AG08395 (cell line): ENCODE results near the gene ATP1A4.

Experiments used
- DNase-seq: peaks from one replicate; pipeline ENCODE4 v3.0.0; 2012; ENCODE audit warnings: mixed read lengths, low spot score

ATP1A4 gene

GRCh38 chr1:160206421-160207117 lies 55.2 kb downstream of the ATP1A4 start:
- peak; percentile 96 for DNase-seq

DNA sequence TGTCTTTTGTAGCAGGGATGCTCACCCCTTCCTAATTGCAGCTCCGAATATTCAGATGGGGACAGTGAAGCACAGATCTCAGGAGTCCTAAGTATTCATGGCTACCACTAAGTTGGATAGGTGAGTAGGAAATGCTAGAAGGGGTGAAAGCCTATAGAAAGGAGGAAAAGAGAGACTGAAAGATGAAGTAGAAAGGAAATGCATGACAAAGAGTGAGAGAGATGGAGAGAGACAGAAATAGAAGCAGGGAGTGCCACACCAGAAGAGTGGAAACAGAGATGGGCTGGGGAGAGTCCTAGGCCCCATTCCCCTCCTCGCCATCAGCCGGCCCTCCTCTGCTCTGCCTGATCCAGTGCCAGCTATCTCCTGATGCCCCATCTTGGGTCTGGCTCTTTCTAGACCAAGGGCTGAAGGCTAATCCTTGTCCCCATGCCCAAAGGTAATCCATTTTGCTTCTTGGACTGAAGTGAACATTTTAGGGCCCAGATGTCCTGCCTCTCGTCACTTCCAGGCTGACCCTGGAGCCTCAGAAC lies 55.8 kb downstream of the ATP1A4 start:
- no peak for DNase-seq

- no peak for DNase-seq
These were observed 56.6 kb downstream of the ATP1A4 start for GRCh38 chr1:160207771-160208556.

DNA sequence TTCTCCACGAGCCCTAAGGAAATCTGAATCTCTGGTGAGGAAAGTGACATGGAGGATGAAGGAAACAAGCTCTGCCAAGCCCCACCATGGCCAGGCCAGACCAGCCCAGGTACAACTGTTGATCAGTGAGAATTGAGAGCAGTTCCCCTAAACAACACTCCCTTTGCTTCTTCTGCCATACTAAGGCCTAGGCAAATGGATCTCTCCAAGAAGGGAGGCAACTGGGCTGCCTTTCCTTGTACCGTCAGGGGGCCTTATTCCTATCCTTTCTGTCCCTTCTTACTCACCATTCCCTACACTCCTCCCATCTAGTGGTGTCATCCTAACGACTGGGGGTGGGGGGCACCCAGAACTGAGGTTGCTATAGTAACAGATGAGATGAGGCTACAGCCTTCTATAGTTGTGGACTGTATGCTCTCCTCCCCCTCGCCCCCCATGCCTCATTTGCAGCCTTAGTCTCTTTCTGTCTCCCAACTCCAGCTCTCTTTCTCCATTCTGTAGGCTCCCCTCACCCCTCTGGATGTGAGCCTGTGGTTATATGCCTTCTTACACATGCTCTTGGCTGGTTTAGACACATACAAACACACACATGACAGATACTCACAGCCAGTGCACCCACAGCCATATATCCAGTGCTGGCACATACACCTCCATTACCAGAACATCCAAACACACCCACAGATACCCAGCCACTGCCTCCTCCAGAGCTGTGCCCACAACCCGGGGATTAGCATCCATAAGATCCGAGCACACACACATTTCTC lies 57.3 kb downstream of the ATP1A4 start:
- no peak for DNase-seq

DNA sequence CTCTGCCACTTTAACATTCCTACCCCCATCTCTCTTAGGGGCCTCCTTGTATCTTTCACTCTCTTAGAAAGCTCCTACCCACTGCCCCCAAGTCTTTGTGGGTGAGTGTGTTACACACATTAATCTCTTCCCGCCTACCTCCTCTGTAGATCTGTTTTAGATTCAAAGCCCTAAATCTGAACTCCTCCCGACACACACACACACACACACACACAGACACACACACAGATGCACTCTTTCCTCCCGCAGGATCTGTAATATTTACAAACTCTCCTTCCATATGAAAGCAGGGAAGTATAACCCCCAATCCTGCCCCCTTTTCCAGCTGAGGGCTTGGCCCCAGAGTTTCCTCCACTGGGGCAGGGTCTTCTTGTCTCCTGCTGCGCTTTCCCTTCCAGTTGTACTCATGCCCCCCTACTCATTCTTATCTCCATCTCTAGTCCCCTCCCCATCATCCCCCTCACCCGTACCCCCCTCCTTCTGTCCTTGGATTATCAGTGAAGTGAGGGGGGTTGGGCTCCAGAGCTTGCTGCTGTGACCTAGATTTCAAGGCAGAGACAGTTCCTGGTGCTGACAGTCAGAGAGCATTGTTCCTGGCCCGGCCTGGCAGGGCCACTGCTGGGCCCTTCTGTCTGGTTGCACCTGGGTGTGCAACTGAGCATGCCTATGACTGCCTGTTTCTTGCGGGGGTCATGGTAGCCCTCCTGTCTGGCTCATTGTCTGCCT lies 58.1 kb downstream of the ATP1A4 start:
- DNase-seq = no peak

- DNase-seq = no peak
These were observed 59.2 kb downstream of the ATP1A4 start for GRCh38 chr1:160210561-160210960.

- DNase-seq = no peak
These were observed 59.8 kb downstream of the ATP1A4 start for GRCh38 chr1:160211046-160211790.

DNA sequence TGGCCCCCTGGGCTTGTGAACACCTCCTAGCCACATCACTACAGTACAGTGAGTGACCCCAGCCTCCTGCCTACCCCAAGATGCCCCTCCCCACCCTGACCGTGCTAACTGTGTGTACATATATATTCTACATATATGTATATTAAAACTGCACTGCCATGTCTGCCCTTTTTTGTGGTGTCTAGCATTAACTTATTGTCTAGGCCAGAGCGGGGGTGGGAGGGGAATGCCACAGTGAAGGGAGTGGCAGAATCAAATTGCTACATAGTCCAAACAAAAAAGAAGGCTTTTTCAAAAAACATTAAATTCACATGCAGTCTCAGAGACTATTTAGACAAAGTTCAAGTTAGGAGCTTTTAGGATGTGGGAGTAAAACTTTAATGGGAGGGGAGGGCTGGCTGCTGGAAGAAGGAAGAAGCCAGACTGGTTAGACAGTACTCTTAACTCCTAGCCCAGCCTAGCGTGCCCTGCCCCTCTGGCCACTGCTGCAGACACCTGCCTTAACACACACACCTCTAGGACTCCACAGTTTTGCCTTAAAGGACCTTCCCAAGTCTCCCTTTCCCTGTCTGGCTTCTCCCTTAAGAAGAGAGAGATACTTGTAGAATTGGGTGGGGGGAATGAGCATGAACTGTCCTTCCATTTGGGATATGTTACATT lies 63.2 kb downstream of the ATP1A4 start:
- DNase-seq = no peak

DNA sequence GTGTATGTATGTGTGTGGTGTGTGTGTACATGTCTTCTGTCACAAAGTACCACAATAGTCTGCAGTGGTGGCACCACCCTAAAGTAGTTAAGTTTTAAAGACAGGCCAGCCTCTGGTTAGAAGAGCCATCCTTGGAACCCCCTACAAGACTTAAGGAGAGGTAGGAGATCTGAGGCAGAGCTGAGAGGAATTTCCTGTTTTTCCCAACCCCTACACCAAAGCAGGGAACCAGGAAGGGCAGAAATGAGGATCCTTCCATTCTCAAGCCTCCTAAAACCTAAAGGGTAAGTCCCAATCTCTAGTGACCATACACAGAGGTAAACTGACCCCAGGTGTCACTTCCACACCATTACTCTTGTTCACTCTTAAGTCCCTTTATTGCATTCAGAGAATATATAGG lies 64.9 kb downstream of the ATP1A4 start:
- DNase-seq = no peak

- DNase-seq = no peak
These were observed 66.2 kb downstream of the ATP1A4 start for GRCh38 chr1:160217481-160218051.

DNA sequence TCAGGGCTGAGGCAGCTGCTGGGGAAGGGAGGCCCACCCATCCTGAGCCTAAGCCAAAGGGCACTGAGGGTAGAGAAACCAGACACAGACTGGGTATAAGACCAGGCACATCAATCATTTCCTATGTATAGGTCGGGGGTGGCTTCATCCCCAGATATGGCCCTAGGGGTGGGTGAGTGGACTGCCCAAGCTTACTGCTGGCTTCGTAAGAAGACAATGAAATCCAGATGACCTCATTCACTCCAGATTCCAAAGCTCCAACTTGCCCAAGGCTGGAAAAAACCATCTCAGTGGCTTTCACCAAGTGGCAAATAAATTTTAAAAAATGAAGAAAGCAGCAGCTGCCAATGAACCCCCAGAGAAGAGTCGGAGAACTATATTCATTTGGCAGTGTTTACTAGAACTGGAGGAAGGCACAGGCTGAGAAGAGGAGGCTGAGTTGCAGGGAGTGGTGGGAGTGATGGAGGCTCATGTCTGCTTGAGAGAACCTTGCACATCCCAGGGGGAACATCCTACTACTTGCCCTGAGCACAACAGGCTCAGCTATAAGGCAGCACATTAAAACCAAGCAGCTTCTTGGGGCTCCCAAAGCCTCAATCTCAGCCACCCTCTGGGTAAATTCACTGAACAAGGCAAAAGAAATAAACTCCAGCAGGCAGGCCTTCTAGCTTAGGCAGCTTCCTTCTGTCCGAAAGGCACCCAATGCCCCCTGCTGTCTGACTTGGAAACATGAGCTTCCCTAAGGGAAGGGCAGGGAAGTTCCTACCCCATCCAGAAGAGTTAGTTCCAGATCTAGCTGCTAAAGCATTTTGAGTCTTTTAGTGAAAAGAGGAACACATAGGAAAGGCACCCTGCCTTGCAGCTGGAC lies 67.9 kb downstream of the ATP1A4 start:
- DNase-seq = peak; percentile 77

DNA sequence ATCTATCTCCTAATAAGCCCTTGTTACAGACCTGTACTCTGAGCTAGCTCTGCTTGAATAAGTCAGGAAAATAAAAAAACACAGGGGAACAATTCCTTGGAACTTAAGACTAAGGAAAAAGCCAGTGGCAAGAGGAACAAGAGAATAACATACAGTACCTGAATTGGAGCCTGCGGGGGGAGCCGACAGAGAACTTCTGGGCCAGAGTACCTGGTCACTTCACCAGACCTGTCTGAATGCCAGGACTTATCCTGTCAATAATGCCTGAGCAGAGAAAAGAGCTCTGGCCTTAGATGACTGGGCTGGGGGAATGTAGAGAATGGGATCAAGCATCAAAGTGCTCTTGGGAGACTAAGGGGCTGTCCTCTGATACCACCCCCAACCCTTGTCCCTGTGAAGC lies 68.9 kb downstream of the ATP1A4 start:
- no peak for DNase-seq

DNA sequence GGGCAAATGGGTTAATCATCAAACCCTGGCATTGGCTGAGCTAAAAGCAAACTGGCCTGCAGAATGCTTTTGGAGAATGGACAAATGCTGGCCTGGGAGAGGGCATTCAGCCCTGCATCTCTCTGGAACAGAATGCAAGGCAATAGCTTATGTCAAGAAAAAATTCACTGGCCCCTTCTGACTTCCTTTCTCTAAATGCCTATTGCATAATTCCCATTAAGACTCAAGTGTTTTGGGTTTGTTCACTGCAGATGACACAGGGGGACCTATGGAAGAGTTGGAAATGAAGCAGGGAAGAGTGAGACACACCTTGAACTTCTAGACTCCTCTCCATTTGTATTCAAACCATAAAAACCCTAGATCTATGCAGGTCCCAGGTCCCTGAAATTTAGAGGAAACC lies 69.7 kb downstream of the ATP1A4 start:
- no peak for DNase-seq

- DNase-seq = no peak
These were observed 71.1 kb downstream of the ATP1A4 start for GRCh38 chr1:160222546-160222945.

- DNase-seq = no peak
These were observed 73.2 kb downstream of the ATP1A4 start for GRCh38 chr1:160224606-160225005.

DNA sequence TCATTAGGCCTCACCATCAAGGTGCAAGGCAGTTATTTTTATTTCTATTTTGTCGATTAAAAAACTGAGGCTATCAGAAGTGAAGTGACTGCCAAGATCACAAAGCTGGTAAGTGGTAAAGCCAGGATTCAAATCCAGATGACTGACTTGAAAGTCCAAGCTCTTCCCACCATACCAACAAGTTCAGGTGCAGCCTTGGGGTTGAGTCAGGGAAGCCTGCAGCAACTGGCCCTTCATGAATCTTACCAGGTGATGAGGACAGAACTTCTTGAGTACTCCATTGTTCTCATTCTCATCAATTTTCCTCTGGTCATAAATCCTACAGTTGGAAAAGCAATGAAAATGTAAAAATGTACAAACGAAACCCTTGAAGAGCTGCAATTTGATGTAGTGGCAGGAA lies 73.9 kb downstream of the ATP1A4 start:
- DNase-seq = no peak

DNA sequence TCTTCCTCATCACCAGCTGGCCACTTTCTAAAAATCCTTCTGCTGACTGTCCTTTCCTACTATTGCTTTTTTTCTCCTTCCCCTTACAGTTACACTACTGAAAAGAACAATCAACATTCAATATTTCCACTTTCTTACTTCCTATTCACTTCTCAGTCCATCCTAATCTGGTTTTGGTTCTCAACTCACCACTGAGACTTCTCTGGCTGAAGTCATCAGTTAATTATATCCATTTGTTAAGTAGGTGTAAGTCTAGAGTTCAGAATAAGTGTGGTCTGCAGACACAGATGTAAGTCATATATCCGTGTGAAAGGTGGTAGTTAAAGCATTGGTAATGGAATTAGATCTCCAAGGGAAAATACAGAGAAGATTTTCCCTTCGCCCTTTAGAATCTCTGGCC lies 75.2 kb downstream of the ATP1A4 start:
- no peak for DNase-seq

GRCh38 chr1:160227034-160227433 lies 75.6 kb downstream of the ATP1A4 start:
- no peak for DNase-seq

DNA sequence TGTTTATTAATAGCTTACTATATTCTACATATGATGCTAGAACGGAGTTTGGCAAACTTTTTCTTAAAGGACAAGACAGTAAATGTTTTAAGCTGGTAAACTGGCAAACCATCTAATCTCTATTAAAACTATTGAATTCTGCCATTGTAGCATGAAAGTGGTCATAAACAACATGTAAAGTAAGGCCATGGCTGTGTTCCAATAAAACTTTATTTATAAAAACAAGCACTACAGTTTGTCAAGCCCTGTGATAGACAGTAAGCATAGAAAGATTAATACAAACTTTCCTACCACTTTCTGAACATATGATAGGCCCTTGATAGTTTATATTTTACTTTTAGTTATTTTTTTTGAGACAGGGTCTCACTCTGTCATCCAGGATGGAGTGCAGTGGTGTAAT lies 76.2 kb downstream of the ATP1A4 start:
- no peak for DNase-seq
